ENCODE data around the gene SULT4A1. TPM values are rescaled to one million over a fixed set of nuclear protein-coding genes. Genes with fewer than 3 reads are reported as not detected.

The SULT4A1 gene
- total and polyA plus RNA-seq, 9 of the 15 experiments (the other 6 are each of a cell fraction or from before 2014, with no cell fraction given): 0.03 to 0.20 (median 0.09) TPM; not detected in 3

DNA sequence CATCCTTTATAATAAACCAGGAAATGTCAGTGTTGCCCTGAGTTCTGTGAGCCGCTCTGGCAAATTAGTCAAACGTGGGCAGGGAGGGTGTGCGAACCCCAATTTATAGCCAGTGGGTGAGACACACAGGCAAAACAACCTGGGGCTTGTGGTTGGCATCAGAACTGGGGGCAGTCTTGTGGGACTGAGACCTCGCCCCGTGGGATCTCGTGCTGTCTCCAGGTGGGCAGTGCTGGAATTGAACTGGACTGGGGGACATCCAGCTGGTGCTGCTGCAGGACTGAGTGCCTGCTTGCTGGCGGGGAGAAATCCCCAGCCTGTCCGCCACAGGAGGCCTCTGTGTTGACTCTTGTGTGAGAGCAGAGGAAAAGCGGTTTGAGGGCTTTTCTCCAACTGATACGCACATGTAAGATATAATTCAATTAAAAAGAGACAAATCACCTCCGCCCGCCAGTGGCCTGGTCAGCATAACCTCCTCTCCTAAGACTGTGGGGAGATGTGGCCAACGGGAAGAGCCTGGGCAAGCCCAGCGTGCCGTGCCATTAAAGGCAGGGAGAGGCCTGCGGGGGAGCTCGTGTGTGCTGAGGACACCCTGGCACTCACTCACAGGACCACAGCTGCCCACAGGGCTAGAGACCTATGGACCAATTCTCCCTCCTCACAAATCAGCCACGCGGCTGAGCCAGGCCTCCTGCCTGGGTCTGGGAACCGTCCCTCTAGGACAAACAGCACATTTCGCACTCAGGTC is 18.4 kb downstream of the SULT4A1 start (continued):
- TF ChIP-seq, protein P1, sequence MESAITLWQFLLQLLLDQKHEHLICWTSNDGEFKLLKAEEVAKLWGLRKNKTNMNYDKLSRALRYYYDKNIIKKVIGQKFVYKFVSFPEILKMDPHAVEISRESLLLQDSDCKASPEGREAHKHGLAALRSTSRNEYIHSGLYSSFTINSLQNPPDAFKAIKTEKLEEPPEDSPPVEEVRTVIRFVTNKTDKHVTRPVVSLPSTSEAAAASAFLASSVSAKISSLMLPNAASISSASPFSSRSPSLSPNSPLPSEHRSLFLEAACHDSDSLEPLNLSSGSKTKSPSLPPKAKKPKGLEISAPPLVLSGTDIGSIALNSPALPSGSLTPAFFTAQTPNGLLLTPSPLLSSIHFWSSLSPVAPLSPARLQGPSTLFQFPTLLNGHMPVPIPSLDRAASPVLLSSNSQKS (CRISPR knock-in tag; IDR thresholded peaks at IDR 0.05): no peak
- TF ChIP-seq ZNF76 (CRISPR knock-in tag; IDR thresholded peaks at IDR 0.05; ENCODE audit: borderline replicate concordance) (no peak), GTF2A2 (tag; IDR thresholded peaks at IDR 0.05) (no peak), BRD9 (IDR thresholded peaks at IDR 0.05; ENCODE audit: low read depth, partially characterized antibody) (no peak)

DNA sequence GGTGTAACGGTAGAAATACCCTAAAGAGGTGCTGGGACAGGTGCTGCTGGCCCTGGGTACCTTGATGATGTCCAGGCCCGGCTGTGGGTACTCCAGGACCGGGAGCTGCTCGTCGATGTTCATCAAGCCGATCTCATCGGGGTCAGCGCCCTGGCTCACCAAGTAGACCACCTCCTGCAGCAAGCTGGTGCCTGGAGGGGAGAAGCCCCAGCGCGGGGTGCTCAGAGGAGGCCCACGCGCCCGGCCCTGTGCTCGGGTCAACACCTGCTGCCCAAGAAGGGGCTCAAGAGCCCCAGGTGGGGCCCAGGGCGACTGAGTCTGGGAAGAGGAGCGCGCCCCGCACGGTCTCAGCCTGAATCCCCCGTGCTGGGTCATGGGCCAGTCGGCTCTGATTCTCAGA is 20.6 kb downstream of the SULT4A1 start:
- no peaks in the 10 kb centered on the region for H3K4me1 ChIP-seq (replicated peaks in 1 of 2; ENCODE audit: control insufficient read depth in 2 of 2, insufficient read depth in 2 of 2, low read length in 2 of 2)
- no peaks in the 10 kb centered on the region for H4K20me1 ChIP-seq (replicated peaks; ENCODE audit: control insufficient read depth, insufficient read depth, low read length)
- FAIRE-seq: no peak
- intact Hi-C loops (cut with micrococcal nuclease): no loop called here
- no peaks in the 10 kb centered on the region for H3K79me2 ChIP-seq (ENCODE audit: control insufficient read depth, insufficient read depth, low read length)
- BruUV-seq (replicated peaks): no TSS peak
- no peak for ATAC-seq
- no peak overlapping the region for H3K27ac ChIP-seq (ENCODE audit: extremely low read depth, low read depth, low read length)
- no peak for TF ChIP-seq EZH2 (IDR thresholded peaks at IDR 0.05; ENCODE audit: borderline replicate concordance, low read depth, low read length)
- no peak for TF ChIP-seq NFIX (CRISPR knock-in tag; IDR thresholded peaks at IDR 0.05; ENCODE audit: low read depth)
- no peak for TF ChIP-seq ZNF408 (CRISPR knock-in tag; IDR thresholded peaks at IDR 0.05; ENCODE audit: low read depth)
- no peak for TF ChIP-seq ZEB2 (IDR thresholded peaks at IDR 0.05)
- TF ChIP-seq ZNF696 (CRISPR knock-in tag; conservative IDR thresholded peaks at IDR 0.05): no peak
- TF ChIP-seq TRIM28 (IDR thresholded peaks at IDR 0.05): no peak
- TF ChIP-seq, protein P2, sequence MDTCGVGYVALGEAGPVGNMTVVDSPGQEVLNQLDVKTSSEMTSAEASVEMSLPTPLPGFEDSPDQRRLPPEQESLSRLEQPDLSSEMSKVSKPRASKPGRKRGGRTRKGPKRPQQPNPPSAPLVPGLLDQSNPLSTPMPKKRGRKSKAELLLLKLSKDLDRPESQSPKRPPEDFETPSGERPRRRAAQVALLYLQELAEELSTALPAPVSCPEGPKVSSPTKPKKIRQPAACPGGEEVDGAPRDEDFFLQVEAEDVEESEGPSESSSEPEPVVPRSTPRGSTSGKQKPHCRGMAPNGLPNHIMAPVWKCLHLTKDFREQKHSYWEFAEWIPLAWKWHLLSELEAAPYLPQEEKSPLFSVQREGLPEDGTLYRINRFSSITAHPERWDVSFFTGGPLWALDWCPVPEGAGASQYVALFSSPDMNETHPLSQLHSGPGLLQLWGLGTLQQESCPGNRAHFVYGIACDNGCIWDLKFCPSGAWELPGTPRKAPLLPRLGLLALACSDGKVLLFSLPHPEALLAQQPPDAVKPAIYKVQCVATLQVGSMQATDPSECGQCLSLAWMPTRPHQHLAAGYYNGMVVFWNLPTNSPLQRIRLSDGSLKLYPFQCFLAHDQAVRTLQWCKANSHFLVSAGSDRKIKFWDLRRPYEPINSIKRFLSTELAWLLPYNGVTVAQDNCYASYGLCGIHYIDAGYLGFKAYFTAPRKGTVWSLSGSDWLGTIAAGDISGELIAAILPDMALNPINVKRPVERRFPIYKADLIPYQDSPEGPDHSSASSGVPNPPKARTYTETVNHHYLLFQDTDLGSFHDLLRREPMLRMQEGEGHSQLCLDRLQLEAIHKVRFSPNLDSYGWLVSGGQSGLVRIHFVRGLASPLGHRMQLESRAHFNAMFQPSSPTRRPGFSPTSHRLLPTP (IDR thresholded peaks at IDR 0.05; ENCODE audit: borderline replicate concordance, extremely low read depth, insufficient read length): no peak
- TF ChIP-seq, protein P3, sequence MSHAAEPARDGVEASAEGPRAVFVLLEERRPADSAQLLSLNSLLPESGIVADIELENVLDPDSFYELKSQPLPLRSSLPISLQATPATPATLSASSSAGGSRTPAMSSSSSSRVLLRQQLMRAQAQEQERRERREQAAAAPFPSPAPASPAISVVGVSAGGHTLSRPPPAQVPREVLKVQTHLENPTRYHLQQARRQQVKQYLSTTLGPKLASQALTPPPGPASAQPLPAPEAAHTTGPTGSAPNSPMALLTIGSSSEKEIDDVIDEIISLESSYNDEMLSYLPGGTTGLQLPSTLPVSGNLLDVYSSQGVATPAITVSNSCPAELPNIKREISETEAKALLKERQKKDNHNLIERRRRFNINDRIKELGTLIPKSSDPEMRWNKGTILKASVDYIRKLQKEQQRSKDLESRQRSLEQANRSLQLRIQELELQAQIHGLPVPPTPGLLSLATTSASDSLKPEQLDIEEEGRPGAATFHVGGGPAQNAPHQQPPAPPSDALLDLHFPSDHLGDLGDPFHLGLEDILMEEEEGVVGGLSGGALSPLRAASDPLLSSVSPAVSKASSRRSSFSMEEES (CRISPR knock-in tag; IDR thresholded peaks at IDR 0.05): no peak
- TF ChIP-seq TCF3 (CRISPR knock-in tag; IDR thresholded peaks at IDR 0.05): no peak
- H3K27me3 ChIP-seq (ENCODE audit: control insufficient read depth in 2 of 2, insufficient read depth in 2 of 2, low read length in 2 of 2): peaks cover 6 to 41% of the 10 kb centered on the region in 2 experiments; a peak in 4 of 5 replicates
- 2% methylated on average over 16 of the region's 21 CpGs for WGBS (ENCODE audit: insufficient coverage, low coverage, missing lambda C conversion rate)
- ChIA-PET POLR2A (interaction anchor here (0.5 kb wide), 1 partner anchor 456 kb away, joined by 4 read pairs; no protein-coding TSS in a partner anchor), CTCF (ENCODE audit: low intra/inter-chr PET ratio) (no interaction called here)
- H2AFZ ChIP-seq (ENCODE audit: low read depth, low read length): no peak overlapping the region
- H3K9me1 ChIP-seq (ENCODE audit: control insufficient read depth, insufficient read depth, low read length): no peaks in the 10 kb centered on the region
- no peak overlapping the region for H3K4me3 ChIP-seq
- H3K4me2 ChIP-seq (ENCODE audit: insufficient read depth, low read length): no peak overlapping the region
- no peaks in the 10 kb centered on the region for H3K36me3 ChIP-seq (ENCODE audit: control insufficient read depth, insufficient read depth, low read length)
- no peak for DNase-seq (ENCODE audit: extremely low read depth in 1 of 4, low spot score in 3 of 4)
- H3K9ac ChIP-seq (ENCODE audit: insufficient read depth in 1 of 2, low read depth in 2 of 2, low read length in 2 of 2): no peak overlapping the region
- in situ Hi-C loops (cut with MboI): no loop called here
- H3K9me3 ChIP-seq (replicated peaks; ENCODE audit: control insufficient read depth, insufficient read depth, low read depth, low read length): no peaks in the 10 kb centered on the region
